Stimulated activated CD4-positive, alpha-beta T cell treated with anti-CD3 and anti-CD28 coated beads, Interleukin-2, amount 100 ng/mL, for 4 hours (primary cell): Measurements from ENCODE around the gene KRTAP4-12.
"Not testable (repeated sequence)": the region's sequence is repeated elsewhere in the genome, so short reads cannot be mapped to it uniquely, and the experiment has no call there.

Experiments used
- DNase-seq: peaks from one replicate; pipeline ENCODE4 v3.0.0-alpha.2; 2020; ENCODE audit warnings: low read depth

The KRTAP4-12 gene

GRCh38 chr17:41126412-41126811 is 2.4 kb upstream of the KRTAP4-12 start:
- DNase-seq: no peak

DNA sequence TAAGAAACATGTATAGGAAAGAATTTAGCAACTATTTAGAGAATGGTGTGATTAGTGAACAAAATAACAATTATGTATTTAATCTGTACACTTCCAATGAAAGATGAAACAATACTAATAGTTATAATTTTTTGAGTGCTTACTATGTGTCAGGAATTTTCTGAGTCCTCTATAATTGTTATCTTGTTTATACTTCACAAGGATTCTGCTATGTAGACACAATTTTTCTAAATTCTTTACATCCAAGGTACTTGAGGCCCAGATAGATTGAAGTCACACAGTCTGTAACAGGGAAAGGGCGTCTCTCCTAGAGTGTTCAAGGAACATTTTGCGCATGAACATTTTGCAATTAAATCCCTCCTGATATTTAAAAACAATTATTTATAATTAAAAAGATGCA is 1.1 kb upstream of the KRTAP4-12 start:
- DNase-seq: no peak

GRCh38 chr17:41123292-41123990 is 541 bp downstream of the KRTAP4-12 start:
- DNase-seq: not testable (repeated sequence)

DNA sequence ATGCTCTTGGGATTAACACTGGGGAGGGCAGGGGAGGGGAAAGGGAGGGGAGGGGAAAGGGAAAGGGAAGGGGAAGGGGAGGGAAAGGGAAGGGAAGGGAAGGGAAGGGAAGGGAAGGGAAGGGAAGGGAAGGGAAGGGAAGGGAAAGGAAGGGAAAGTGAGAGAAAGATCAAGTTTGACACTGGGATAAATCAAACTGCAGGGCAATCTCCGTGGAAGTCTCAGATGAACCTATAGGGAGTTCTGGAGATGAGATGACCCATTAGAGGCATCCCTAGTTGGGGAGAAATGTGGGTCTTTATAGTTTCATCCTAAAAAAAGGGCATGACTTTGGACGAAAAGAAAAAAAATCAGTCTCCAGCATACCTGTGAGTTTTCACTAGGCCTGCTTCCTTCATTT is 2.2 kb downstream of the KRTAP4-12 start:
- DNase-seq: no peak

GRCh38 chr17:41119696-41120690 is 4.0 kb downstream of the KRTAP4-12 start:
- DNase-seq: not testable (repeated sequence)

GRCh38 chr17:41118721-41119120 is 5.3 kb downstream of the KRTAP4-12 start:
- DNase-seq: no peak

- not testable (repeated sequence) for DNase-seq
These were observed 6.1 kb downstream of the KRTAP4-12 start, which contains the start of gene KRTAP4-11 for GRCh38 chr17:41117846-41118386. KRTAP4-11 (minus strand) TSS chr17:41118373; CDS start chr17:41118315, 58 bp downstream.

DNA sequence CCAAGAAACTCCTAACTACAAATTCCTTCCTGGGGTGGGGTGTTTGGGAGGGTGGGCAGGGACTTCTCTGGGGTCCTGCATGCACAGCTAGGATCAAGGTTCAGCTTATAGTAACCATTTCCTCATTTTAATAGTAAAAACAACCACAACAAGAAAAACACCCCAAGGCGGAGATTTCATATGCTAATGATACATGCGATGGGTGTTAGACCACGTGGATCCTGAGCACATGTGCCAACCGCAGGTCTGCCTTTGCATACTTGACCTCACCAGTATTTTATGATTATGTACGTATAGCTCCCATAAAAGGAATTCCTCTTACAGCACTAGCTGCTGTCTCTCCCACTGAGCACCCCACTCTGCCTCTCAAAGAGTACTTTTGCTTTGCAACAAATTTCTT is 7.7 kb downstream of the KRTAP4-12 start:
- no peak for DNase-seq

DNA sequence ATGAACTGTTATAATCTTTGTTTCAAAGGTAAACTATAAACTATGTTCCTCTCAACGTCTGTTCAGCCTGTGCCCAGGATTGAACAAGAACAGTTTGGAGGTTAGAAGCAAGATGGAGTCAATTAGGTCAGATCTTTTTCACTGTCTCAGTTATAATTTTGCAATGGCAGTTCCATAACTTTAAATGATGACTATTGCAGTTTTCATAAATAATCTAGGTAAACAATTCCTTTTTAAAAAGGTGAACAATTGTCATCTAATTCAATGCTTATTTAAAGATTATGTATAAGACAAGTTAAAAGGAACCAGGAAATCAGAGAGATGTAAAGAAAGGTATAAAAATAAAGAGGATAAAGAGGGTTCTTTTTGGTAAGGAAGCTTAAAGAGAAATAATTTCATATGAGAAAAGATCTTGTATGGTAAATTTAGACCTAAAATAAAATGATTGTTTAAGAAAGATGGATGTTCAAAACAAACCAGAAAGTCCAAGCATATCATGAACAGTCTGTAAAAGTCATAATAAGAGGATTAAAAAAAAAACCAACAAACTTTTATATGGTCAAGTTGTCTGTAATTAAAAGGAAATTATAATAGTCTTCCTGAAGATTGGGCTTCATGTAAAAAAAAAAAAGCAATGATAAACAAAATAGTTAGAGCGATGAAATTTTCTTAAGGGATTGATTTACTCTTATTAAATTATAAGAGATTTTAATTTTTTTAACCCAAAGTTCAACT is 12.7 kb downstream of the KRTAP4-12 start:
- no peak for DNase-seq

GRCh38 chr17:41108728-41109386 is 15.1 kb downstream of the KRTAP4-12 start:
- not testable (repeated sequence) for DNase-seq

GRCh38 chr17:41107941-41108450 is 16.0 kb downstream of the KRTAP4-12 start:
- no peak for DNase-seq

DNA sequence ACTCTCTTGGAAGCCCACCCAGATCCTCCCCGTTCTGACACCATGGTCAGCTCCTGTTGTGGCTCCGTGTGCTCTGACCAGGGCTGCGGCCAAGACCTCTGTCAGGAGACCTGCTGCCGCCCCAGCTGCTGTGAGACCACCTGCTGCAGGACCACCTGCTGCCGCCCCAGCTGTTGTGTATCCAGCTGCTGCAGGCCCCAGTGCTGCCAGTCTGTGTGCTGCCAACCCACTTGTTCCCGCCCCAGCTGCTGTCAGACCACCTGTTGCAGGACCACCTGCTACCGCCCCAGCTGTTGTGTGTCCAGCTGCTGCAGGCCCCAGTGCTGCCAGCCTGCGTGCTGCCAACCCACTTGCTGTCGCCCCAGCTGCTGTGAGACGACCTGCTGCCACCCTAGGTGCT is 18.6 kb downstream of the KRTAP4-12 start, which contains the start of gene KRTAP4-9:
TSS of gene KRTAP4-9 (plus strand) at position 43 of the 400 bp plus-strand sequence. CDS start at position 43, 0 bp downstream.
- not testable (repeated sequence) for DNase-seq

GRCh38 chr17:41104386-41105038 is 19.5 kb downstream of the KRTAP4-12 start:
- not testable (repeated sequence) for DNase-seq

DNA sequence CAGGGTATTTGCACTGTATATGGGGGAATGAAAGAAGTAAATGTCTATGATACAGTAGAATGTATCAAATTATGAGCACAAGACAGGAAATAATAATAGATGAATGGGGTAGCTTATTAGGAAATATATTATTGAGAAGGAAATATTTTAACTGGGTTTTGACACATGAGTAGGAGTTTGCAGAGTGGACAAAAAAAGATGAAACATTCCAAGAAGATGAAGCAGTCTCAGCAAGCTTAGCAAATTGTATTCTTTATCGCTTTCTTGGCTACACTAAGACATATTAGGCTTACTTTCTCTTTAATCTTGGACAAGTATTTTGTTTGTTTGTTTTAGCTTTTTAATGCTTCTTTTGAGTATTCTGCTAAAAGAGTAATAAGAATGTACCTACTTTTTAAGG is 20.1 kb downstream of the KRTAP4-12 start:
- no peak for DNase-seq

GRCh38 chr17:41101586-41102259 is 22.3 kb downstream of the KRTAP4-12 start, which contains the start of gene KRTAP4-16:
KRTAP4-16 (minus strand) TSS chr17:41102209; CDS start chr17:41102209, 0 bp downstream.
- DNase-seq: no peak

GRCh38 chr17:41099682-41100480 is 24.1 kb downstream of the KRTAP4-12 start:
- not testable (repeated sequence) for DNase-seq

DNA sequence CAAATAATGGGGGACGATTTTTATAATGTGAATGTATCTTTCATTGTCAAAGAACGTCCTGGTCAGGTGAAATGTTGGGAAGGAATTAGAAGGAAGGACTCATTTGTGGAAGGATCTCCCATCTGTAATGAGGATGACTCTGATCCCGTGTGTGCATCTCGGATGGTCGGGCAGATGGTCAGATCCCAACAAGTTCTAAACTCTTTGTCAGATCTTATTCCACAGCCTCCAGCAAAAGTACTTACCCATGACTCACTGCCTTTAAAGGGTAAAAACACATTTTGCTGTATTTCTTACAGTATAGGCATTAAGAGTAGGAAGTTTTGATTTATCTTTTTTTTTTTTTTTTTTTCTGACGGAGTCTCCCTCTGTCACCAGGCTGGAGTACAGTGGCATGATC is 25.5 kb downstream of the KRTAP4-12 start:
- no peak for DNase-seq

DNA sequence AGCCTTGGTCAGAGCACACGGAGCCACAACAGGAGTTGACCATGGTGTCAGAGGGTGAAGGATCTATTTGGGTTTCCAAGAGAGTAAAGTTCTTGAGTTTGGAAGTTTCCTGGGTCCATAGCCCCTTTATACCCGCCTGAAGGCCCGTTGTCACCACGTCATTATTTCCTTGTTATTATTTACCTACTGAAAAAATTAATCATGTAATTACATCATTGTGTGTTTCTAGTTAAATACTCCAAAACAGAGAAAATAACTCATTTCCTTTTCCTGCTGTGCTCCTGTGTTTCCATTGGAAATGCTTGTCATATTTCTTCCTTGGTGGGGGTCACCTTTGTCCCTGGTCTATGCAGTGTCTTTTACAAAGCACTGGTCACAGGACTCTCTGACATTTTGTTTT is 25.9 kb downstream of the KRTAP4-12 start, which contains the start of gene KRTAP4-8:
TSS of gene KRTAP4-8 (minus strand) at position 101 of the 400 bp plus-strand sequence. CDS start at position 43, 58 bp downstream.
- DNase-seq: no peak

GRCh38 chr17:41096055-41096454 is 27.9 kb downstream of the KRTAP4-12 start:
- DNase-seq: no peak
